Nephron progenitor cell (in vitro differentiated cells): Measurements from ENCODE around the gene HNRNPA2B1.
"Not testable (repeated sequence)": the region's sequence is repeated elsewhere in the genome, so short reads cannot be mapped to it uniquely, and the experiment has no call there.

Source experiments
- DNase-seq: peaks from one replicate; pipeline ENCODE4 v3.0.0; 2021
- H3K27ac Mint-ChIP-seq: 2 replicates; pipeline ENCODE4 v1.8.0; 2021; ENCODE audit warnings: mild to moderate bottlenecking, moderate library complexity, mixed read lengths
- H3K27me3 Mint-ChIP-seq: 2 replicates; pipeline ENCODE4 v1.8.0; 2021; ENCODE audit warnings: mild to moderate bottlenecking, low read depth, mixed read lengths; ENCODE audit not compliant: poor library complexity
- H3K36me3 Mint-ChIP-seq: 2 replicates; pipeline ENCODE4 v1.8.0; 2021; ENCODE audit warnings: low read depth, mixed read lengths
- H3K4me1 Mint-ChIP-seq: 2 replicates; pipeline ENCODE4 v1.8.0; 2021; ENCODE audit warnings: mixed read lengths
- H3K4me3 Mint-ChIP-seq: 2 replicates; pipeline ENCODE4 v1.8.0; 2021; ENCODE audit warnings: mild to moderate bottlenecking, moderate library complexity, mixed read lengths
- H3K9me3 Mint-ChIP-seq: 2 replicates; pipeline ENCODE4 v1.8.0; 2021; ENCODE audit warnings: mild to moderate bottlenecking, moderate library complexity, mixed read lengths
- TF ChIP-seq, protein P1 (sequence below): fragments of 200-600 bp; sonication (generic); IDR thresholded peaks from 2 replicates; pipeline ENCODE4 v1.5.0; 2021; ENCODE audit warnings: antibody characterized with exemption

The HNRNPA2B1 gene

DNA sequence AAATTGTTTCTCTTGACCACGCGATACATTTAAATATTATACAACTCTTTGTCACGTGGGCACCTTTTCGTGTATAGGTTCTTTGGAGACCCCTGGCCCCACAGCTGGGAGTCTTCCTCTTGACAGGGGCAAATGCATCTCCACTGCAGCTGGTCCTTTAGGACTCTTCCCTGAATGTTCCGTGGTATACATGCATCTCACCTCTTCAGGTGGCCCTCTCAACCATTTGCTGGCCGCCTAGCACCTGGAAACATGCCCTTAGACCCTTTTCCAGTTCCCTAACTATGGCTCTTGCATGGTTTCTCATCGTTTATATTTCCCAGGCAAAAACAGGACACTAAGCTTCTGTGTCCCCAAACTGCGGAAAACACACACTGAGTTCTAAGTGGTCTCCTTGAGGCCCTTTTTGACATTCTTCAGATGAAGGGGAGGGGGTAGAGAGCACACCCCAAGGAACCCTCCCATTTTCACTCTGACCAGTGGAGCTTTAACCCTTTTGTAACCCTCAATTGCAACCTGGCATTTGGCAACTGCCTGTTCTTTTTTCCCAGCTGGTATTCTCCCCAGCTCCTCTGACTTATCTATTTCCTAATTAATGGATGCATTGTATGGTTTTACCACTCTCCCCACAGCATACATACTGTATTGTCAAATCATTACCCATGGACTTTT lies 20.6 kb downstream of the HNRNPA2B1 start:
- peaks cover 24% of the 10 kb centered on the region for H3K9me3 Mint-ChIP-seq
- no peak overlapping the region for H3K4me3 Mint-ChIP-seq
- H3K4me1 Mint-ChIP-seq: peaks cover 17% of the 10 kb centered on the region
- TF ChIP-seq, protein P1, sequence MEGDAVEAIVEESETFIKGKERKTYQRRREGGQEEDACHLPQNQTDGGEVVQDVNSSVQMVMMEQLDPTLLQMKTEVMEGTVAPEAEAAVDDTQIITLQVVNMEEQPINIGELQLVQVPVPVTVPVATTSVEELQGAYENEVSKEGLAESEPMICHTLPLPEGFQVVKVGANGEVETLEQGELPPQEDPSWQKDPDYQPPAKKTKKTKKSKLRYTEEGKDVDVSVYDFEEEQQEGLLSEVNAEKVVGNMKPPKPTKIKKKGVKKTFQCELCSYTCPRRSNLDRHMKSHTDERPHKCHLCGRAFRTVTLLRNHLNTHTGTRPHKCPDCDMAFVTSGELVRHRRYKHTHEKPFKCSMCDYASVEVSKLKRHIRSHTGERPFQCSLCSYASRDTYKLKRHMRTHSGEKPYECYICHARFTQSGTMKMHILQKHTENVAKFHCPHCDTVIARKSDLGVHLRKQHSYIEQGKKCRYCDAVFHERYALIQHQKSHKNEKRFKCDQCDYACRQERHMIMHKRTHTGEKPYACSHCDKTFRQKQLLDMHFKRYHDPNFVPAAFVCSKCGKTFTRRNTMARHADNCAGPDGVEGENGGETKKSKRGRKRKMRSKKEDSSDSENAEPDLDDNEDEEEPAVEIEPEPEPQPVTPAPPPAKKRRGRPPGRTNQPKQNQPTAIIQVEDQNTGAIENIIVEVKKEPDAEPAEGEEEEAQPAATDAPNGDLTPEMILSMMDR: no peak
- no peaks in the 10 kb centered on the region for H3K27me3 Mint-ChIP-seq
- peaks cover 12% of the 10 kb centered on the region for H3K36me3 Mint-ChIP-seq
- H3K27ac Mint-ChIP-seq: peak overlapping the region; percentile 57
- DNase-seq: no peak

DNA sequence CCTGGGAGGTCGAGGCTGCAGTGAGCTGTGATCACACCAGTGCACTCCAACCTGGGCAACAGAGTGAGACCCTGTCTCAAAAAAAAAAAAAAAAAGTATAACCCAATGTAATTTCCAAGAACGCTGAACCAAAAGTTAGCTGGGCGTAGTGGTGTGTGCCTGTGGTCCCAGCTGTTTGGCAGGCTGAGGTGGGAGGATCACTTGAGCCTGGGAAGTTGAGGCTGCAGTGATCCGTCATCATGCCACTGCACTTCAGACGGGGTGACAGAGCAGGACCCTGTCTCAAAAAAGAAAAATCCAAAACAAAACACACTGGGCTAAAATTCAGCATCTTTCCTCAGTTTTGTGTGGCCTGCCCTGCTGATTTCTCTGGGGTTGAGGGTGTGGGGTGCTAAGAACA lies 21.1 kb downstream of the HNRNPA2B1 start:
- TF ChIP-seq, protein P1: no peak
- Mint-ChIP-seq H3K9me3 (peaks cover 28% of the 10 kb centered on the region), H3K4me3 (no peak overlapping the region), H3K36me3 (peaks cover 15% of the 10 kb centered on the region), H3K27ac (no peak overlapping the region), H3K4me1 (peaks cover 17% of the 10 kb centered on the region), H3K27me3 (no peaks in the 10 kb centered on the region)
- no peak for DNase-seq

DNA sequence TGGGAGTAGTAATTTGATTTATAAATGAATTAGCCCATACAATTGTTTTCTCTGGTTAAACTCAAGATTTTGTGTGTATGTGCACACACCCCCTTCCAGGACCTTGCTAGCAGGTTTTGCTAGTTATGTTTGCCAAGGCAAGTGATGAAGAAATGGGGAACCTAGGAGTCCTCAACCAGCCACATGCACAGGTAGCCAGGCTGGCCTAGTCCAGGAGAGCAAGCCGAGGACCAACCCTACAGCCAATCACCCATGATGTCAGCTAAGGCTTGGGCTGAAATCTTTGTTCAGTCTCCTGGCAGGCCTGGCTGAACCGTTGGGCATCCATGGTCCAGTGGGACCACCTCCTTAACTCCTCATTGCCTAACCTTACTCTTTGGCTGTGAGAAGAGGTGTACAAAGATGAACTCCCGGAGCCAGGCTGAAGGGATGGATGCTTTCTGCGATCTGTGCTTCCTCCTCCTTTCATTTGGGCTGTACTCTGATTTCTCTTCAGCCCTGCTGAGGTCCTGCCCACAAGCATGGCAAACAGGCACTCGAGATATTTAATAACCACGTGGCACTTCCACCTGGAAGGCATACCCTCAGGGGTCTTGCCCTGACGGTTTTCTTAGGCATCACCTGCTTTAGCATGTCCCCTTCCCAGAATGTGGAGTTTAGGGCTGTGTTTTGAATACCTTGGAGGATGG lies 22.1 kb downstream of the HNRNPA2B1 start:
- Mint-ChIP-seq H3K27ac (no peak overlapping the region), H3K36me3 (peaks cover 20% of the 10 kb centered on the region), H3K4me3 (no peak overlapping the region), H3K4me1 (peaks cover 17% of the 10 kb centered on the region), H3K27me3 (no peaks in the 10 kb centered on the region), H3K9me3 (peaks cover 34% of the 10 kb centered on the region)
- TF ChIP-seq, protein P1: no peak
- DNase-seq: no peak

DNA sequence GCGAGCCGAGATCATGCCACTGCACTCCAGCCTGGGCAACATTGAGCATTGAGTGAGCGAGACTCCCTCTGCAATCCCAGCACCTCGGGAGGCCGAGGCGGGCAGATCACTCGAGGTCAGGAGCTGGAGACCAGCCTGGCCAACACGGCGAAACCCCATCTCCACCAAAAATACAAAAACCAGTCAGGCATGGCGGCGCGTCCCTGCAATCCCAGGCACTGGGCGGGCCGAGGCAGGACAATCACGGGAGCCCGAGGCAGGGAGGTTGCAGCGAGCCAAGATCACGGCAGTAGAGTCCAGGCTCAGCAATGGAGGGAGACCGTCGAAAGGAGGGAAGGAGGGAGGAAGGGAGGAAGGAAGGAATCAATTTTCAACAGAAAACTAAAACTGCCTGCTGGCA lies 23.3 kb downstream of the HNRNPA2B1 start:
- not testable (repeated sequence) for DNase-seq, H3K27me3 Mint-ChIP-seq, H3K27ac Mint-ChIP-seq, H3K4me3 Mint-ChIP-seq
- Mint-ChIP-seq H3K36me3 (peaks cover 20% of the 10 kb centered on the region), H3K4me1 (peaks cover 17% of the 10 kb centered on the region), H3K9me3 (peaks cover 34% of the 10 kb centered on the region)

DNA sequence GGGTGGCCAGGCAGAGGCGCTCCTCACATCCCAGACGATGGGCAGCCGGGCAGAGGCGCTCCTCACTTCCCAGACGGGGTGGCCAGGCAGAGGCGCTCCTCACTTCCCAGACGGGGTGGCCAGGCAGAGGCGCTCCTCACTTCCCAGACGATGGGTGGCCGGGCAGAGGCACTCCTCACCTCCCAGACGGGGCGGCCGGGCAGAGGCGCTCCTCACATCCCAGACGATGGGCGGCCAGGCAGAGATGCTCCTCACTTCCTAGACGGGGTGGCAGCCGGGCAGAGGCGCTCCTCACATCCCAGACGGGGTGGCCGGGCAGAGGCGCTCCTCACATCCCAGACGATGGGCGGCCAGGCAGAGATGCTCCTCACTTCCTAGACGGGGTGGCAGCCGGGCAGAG lies 23.9 kb downstream of the HNRNPA2B1 start:
- not testable (repeated sequence) for DNase-seq, H3K27me3 Mint-ChIP-seq, H3K4me3 Mint-ChIP-seq, H3K27ac Mint-ChIP-seq
- Mint-ChIP-seq H3K36me3 (peaks cover 21% of the 10 kb centered on the region), H3K9me3 (peaks cover 34% of the 10 kb centered on the region), H3K4me1 (peaks cover 15% of the 10 kb centered on the region)

DNA sequence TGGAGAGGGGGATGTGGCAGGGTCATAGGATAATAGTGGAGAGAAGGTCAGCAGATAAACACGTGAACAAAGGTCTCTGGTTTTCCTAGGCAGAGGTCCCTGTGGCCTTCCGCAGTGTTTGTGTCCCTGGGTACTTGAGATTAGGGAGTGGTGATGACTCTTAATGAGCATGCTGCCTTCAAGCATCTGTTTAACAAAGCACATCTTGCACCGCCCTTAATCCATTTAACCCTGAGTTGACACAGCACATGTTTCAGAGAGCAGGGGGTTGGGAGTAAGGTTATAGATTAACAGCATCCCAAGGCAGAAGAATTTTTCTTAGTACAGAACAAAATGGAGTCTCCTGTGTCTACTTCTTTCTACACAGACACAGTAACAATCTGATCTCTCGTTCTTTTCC lies 24.6 kb downstream of the HNRNPA2B1 start:
- peaks cover 12% of the 10 kb centered on the region for H3K4me1 Mint-ChIP-seq
- H3K9me3 Mint-ChIP-seq: peaks cover 34% of the 10 kb centered on the region
- H3K36me3 Mint-ChIP-seq: peaks cover 24% of the 10 kb centered on the region
- DNase-seq, H3K27ac Mint-ChIP-seq, H3K27me3 Mint-ChIP-seq, H3K4me3 Mint-ChIP-seq: not testable (repeated sequence)

DNA sequence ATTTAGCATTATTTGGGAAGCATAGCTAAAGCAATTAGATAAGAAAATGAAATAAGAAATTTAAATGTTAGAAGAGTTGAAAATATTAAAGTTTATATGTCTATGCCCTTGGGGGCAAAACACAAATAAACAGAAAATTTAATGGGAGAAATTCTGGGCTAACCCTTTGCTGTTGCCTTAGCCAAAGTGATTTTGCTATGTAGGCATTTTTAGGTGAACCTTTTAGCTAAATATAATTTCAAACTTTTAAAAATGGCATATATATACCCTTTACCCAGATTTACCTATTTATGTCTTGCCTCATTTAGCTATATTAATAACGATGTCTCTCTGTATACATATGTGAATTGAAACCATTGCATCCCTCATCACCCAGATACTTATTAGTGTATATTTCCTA lies 28.5 kb downstream of the HNRNPA2B1 start:
- Mint-ChIP-seq H3K36me3 (peaks cover 14% of the 10 kb centered on the region), H3K27ac (no peak overlapping the region), H3K4me1 (no peaks in the 10 kb centered on the region), H3K9me3 (peaks cover 22% of the 10 kb centered on the region), H3K27me3 (peaks cover 3% of the 10 kb centered on the region), H3K4me3 (no peak overlapping the region)
- DNase-seq: no peak
- TF ChIP-seq, protein P1: no peak
